Neural crest cell (in vitro differentiated cells): ENCODE results near the gene AKIP1. TPM values are rescaled to one million over a fixed set of nuclear protein-coding genes. Genes with fewer than 3 reads are reported as not detected.

Experiments
- DNase-seq: peaks from one replicate; pipeline ENCODE4 v3.0.0; 2021; ENCODE audit warnings: low read depth, mixed read lengths, low spot score
- H3K27ac Mint-ChIP-seq: one replicate; pipeline ENCODE4 v1.8.0; 2021; ENCODE audit warnings: mild to moderate bottlenecking, mixed read lengths; ENCODE audit not compliant: unreplicated experiment
- H3K27me3 Mint-ChIP-seq: 2 replicates; pipeline ENCODE4 v1.8.0; 2021; ENCODE audit warnings: low read depth, mild to moderate bottlenecking, mixed read lengths
- H3K36me3 Mint-ChIP-seq: 2 replicates; pipeline ENCODE4 v1.8.0; 2021; ENCODE audit warnings: low read depth, mild to moderate bottlenecking, mixed read lengths
- H3K4me1 Mint-ChIP-seq: 2 replicates; pipeline ENCODE4 v1.8.0; 2021; ENCODE audit warnings: mixed read lengths
- H3K4me3 Mint-ChIP-seq: one replicate; pipeline ENCODE4 v1.8.0; 2021; ENCODE audit warnings: mild to moderate bottlenecking, mixed read lengths
- H3K9me3 Mint-ChIP-seq: 2 replicates; pipeline ENCODE4 v1.8.0; 2021; ENCODE audit warnings: mixed read lengths
- total RNA-seq: library from RNA; stranded (reverse); gene quantifications from 2 replicates; pipeline ENCODE4 v1.2.1, GENCODE V29; 2021
- TF ChIP-seq, protein P1 (sequence below): fragments of 200-600 bp; sonication (generic); conservative IDR thresholded peaks from 2 replicates; pipeline ENCODE4 v1.5.0; 2021; ENCODE audit warnings: antibody characterized with exemption, mild to moderate bottlenecking

AKIP1 gene
- total RNA-seq, 1 donor from 2014 or later = 29.7 TPM

DNA sequence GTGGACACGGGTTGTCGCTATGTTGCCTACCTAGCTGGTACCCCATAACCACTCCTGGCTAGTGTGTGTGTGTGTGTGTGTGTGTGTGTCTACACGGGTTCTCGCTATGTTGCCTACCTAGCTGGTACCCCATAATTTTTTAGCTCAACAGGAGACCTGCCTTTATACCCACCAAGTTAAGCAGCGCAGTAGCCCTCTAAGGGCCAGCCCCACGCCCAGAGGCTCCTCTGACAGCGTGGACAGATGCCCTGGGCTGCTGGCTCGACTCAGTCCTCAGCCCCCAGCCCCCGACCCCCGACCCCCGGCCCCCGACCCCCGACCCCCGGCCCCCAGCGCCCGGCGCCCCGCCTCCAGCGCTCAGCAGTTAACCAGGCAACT is 351 bp upstream of the AKIP1 start:
- peak overlapping the region; percentile 96 for H3K4me3 Mint-ChIP-seq
- H3K36me3 Mint-ChIP-seq = peaks cover 4% of the 10 kb centered on the region
- H3K27me3 Mint-ChIP-seq = peaks cover 26% of the 10 kb centered on the region
- DNase-seq = no peak
- H3K4me1 Mint-ChIP-seq = peaks cover 38% of the 10 kb centered on the region
- H3K9me3 Mint-ChIP-seq = no peaks in the 10 kb centered on the region
- TF ChIP-seq, protein P1, sequence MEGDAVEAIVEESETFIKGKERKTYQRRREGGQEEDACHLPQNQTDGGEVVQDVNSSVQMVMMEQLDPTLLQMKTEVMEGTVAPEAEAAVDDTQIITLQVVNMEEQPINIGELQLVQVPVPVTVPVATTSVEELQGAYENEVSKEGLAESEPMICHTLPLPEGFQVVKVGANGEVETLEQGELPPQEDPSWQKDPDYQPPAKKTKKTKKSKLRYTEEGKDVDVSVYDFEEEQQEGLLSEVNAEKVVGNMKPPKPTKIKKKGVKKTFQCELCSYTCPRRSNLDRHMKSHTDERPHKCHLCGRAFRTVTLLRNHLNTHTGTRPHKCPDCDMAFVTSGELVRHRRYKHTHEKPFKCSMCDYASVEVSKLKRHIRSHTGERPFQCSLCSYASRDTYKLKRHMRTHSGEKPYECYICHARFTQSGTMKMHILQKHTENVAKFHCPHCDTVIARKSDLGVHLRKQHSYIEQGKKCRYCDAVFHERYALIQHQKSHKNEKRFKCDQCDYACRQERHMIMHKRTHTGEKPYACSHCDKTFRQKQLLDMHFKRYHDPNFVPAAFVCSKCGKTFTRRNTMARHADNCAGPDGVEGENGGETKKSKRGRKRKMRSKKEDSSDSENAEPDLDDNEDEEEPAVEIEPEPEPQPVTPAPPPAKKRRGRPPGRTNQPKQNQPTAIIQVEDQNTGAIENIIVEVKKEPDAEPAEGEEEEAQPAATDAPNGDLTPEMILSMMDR = no peak
- H3K27ac Mint-ChIP-seq = no peak overlapping the region

DNA sequence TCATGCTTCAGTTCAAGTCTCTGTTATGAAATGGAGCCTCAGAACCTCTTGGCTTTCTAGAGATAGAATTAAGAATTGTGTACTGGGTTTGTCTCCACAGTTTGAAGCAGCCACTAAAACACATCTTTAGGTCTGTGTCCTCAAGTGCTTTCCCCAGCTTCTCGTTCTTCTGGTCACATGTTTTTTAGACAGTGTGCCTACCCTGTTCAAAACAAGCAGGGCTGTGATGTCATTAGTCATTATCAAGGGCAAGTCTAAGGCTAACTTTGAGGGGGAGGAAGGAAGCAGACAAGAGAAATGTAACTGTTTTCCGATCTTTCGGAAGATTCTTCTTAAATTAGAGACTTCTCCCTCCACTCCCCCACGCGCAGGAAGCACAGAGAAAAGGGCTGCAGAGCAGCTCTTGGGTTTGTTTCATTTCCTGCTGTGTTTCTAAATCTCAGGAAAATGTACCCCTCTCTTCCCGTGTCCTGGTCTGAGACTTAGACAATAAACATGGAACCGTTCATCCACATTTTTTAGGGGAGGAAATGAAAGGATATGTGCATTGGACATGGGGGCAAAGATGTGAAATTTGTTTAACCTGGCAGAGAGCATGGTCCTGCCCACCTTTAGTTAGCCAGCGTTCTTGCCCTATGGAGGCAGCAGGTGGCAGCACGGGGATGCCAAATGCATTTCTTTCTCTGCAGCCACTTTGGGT is 3.1 kb downstream of the AKIP1 start:
- H3K4me3 Mint-ChIP-seq = peak overlapping the region; percentile 74
- peaks cover 36% of the 10 kb centered on the region for H3K4me1 Mint-ChIP-seq
- TF ChIP-seq, protein P1 = peak; percentile 66
- DNase-seq = peak; percentile 12
- H3K36me3 Mint-ChIP-seq = peaks cover 8% of the 10 kb centered on the region
- H3K27me3 Mint-ChIP-seq = peaks cover 13% of the 10 kb centered on the region
- H3K9me3 Mint-ChIP-seq = no peaks in the 10 kb centered on the region
- no peak overlapping the region for H3K27ac Mint-ChIP-seq

DNA sequence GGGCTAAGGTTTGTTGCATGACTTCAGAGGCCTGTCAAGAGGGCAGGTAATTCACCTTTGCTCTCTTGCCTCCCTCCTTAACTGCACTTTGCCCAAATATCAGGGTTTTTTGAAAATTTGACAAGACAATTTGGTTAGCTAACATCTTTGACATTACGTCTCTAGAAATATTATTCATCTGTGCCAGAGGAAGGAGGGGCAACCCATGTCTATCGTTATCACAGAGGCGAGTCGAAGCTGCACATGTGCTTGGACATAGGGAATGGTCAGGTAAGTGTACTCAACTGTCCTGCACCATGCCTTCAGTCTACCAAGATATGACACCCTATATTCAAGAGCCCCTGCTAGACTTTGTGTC is 3.7 kb downstream of the AKIP1 start:
- peaks cover 8% of the 10 kb centered on the region for H3K36me3 Mint-ChIP-seq
- H3K4me3 Mint-ChIP-seq = peak overlapping the region; percentile 74
- peaks cover 7% of the 10 kb centered on the region for H3K27me3 Mint-ChIP-seq
- H3K27ac Mint-ChIP-seq = peak overlapping the region; percentile 57
- peaks cover 32% of the 10 kb centered on the region for H3K4me1 Mint-ChIP-seq
- TF ChIP-seq, protein P1 = peak; percentile 25
- DNase-seq = no peak
- no peaks in the 10 kb centered on the region for H3K9me3 Mint-ChIP-seq

DNA sequence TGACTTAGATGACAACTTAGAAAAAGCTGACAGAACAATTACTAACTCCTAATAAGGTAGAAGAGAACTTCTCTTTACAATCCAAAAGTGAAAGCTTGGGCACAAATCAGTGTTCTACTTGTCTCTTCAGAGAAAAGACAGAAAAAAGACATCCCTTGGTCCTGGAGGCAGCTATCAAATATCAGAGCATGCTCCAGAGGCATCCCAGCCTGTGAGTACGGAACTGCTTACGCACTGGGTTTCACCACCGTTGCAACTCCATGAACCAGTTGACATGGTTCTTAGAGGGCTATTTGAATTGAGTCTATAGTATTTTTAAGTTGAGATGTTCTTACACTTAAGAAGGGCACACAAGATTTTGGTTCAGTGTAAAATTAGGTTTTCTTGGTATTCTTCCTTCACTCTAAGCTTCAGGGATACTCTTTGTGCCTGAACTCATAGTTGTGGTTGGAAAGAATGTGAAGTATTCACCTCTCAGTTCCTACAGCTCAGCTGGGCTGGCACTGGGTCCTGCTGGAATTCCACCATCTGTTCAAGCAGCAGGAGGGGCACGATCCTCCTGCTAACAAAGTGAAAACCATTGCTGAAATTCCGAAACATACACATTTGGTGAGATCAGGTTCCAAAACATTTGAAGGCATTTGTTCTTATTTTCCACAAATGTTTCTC is 6.3 kb downstream of the AKIP1 start:
- DNase-seq = no peak
- no peaks in the 10 kb centered on the region for H3K27me3 Mint-ChIP-seq
- peak overlapping the region; percentile 43 for H3K27ac Mint-ChIP-seq
- TF ChIP-seq, protein P1 = no peak
- no peaks in the 10 kb centered on the region for H3K9me3 Mint-ChIP-seq
- peaks cover 20% of the 10 kb centered on the region for H3K4me1 Mint-ChIP-seq
- peaks cover 11% of the 10 kb centered on the region for H3K36me3 Mint-ChIP-seq
- H3K4me3 Mint-ChIP-seq = no peak overlapping the region

DNA sequence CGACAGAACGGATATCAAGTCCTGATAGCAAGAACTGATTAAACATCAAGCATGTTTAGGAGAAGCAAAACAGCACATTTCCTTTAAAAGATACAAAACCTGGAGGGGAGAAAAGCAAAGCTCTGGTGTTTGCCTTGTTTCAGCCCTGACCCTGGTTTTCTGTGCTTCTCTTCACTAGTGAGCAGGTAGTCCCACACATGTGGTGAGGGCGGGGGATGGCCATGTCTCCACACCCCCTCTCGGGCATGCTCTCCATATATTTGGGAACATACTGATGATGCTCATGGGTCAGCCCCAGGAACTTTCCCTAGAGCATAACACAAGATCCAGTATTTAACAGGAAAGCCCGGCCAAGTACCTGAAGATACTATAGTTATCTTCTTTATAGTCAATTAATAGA is 11.7 kb downstream of the AKIP1 start:
- Mint-ChIP-seq H3K9me3 (no peaks in the 10 kb centered on the region), H3K36me3 (peaks cover 10% of the 10 kb centered on the region), H3K27ac (no peak overlapping the region), H3K4me1 (no peaks in the 10 kb centered on the region), H3K4me3 (no peak overlapping the region), H3K27me3 (no peaks in the 10 kb centered on the region)
- no peak for DNase-seq
- TF ChIP-seq, protein P1 = no peak
